KBM-7 (cell line): ENCODE measurements around the gene TBC1D22A.

Experiments
- DNase-seq: peaks from one replicate; pipeline ENCODE4 v3.0.0-alpha.2; 2015
- in situ Hi-C: fragments of 300-500 bp; cut with MboI; formaldehyde crosslinking; loops from 2 replicates; pipeline ENCODE4 v1.14.3; 2020; ENCODE audit warnings: low sequenced_read_pairs, low pct_unique_long_range_greater_than_20kb, mixed read lengths

Gene TBC1D22A

GRCh38 chr22:46984751-46985506 lies 222.5 kb downstream of the TBC1D22A start:
- in situ Hi-C loops: no loop called here
- DNase-seq: no peak

- no peak for DNase-seq
- in situ Hi-C loops: no loop called here
Observed at GRCh38 chr22:46985507-46985882, 223.0 kb downstream of the TBC1D22A start.

- DNase-seq: no peak
- in situ Hi-C loops: no loop called here
Observed at GRCh38 chr22:46986788-46987187, 224.3 kb downstream of the TBC1D22A start.

GRCh38 chr22:46990937-46991550 lies 228.6 kb downstream of the TBC1D22A start:
- DNase-seq: no peak
- in situ Hi-C loops: no loop called here

GRCh38 chr22:46991666-46992065 lies 229.2 kb downstream of the TBC1D22A start:
- no peak for DNase-seq
- in situ Hi-C loops: no loop called here

GRCh38 chr22:46992121-46992731 lies 229.8 kb downstream of the TBC1D22A start:
- DNase-seq: no peak
- in situ Hi-C loops: no loop called here

- no peak for DNase-seq
- in situ Hi-C loops: no loop called here
Observed at GRCh38 chr22:46993633-46994032, 231.2 kb downstream of the TBC1D22A start.

GRCh38 chr22:46994265-46994664 lies 231.8 kb downstream of the TBC1D22A start:
- in situ Hi-C loops: no loop called here
- DNase-seq: no peak

- no peak for DNase-seq
- in situ Hi-C loops: no loop called here
Observed at GRCh38 chr22:46994983-46995382, 232.5 kb downstream of the TBC1D22A start.

GRCh38 chr22:46995501-46996360 lies 233.3 kb downstream of the TBC1D22A start:
- in situ Hi-C loops: no loop called here
- no peak for DNase-seq

- no peak for DNase-seq
- in situ Hi-C loops: no loop called here
Observed at GRCh38 chr22:46996595-46997310, 234.3 kb downstream of the TBC1D22A start.

GRCh38 chr22:46997311-46997970 lies 235.0 kb downstream of the TBC1D22A start:
- no peak for DNase-seq
- in situ Hi-C loops: no loop called here

GRCh38 chr22:46998331-46998730 lies 235.9 kb downstream of the TBC1D22A start:
- in situ Hi-C loops: no loop called here
- no peak for DNase-seq

GRCh38 chr22:47000256-47000655 lies 237.8 kb downstream of the TBC1D22A start:
- in situ Hi-C loops: no loop called here
- DNase-seq: no peak

- in situ Hi-C loops: no loop called here
Observed at GRCh38 chr22:47000888-47001287, 238.4 kb downstream of the TBC1D22A start.

GRCh38 chr22:47001288-47001687 lies 238.8 kb downstream of the TBC1D22A start:
- in situ Hi-C loops: no loop called here
- DNase-seq: no peak

More at GRCh38 chr22:47000888-47001287, 238.4 kb downstream of the TBC1D22A start:
- DNase-seq: no peak

GRCh38 chr22:47002692-47003091 lies 240.2 kb downstream of the TBC1D22A start:
- in situ Hi-C loops: no loop called here
- DNase-seq: no peak
